HepG2 (cell line): ENCODE results near the gene NOL4L. TPM values are rescaled to one million over a fixed set of nuclear protein-coding genes. Genes with fewer than 3 reads are reported as not detected.

ENCODE experiments used
- EZH2 ChIP-seq: conservative IDR thresholded peaks from 2 replicates; pipeline ENCODE4 v1.6.1; 2012; ENCODE audit warnings: mild to moderate bottlenecking, low read depth, low read length, moderate library complexity
- GTF2F1 ChIP-seq: fragments of 150-350 bp; IDR thresholded peaks from 2 replicates; pipeline ENCODE4 v1.6.1; 2014; ENCODE audit warnings: low read length
- HCFC1 ChIP-seq: fragments of 150-350 bp; IDR thresholded peaks from 2 replicates; pipeline ENCODE4 v1.6.1; 2014; ENCODE audit warnings: low read depth, low read length
- IKZF4 ChIP-seq: sonication (generic); formaldehyde crosslinking; IDR thresholded peaks from 2 replicates; pipeline ENCODE4 v1.5.1; 2020; ENCODE audit warnings: borderline replicate concordance, mild to moderate bottlenecking, low read depth, missing genetic modification reagents; ENCODE audit errors: not compliant biosample characterization
- KAT2B ChIP-seq: fragments of 150-350 bp; IDR thresholded peaks from 2 replicates; pipeline ENCODE4 v1.6.1; 2014; ENCODE audit warnings: low read depth, low read length, borderline replicate concordance
- KMT2B ChIP-seq: IDR thresholded peaks from 2 replicates; pipeline ENCODE4 v1.6.1; 2016; ENCODE audit warnings: missing genetic modification reagents, missing compliant biosample characterization
- MED8 ChIP-seq: sonication (generic); formaldehyde crosslinking; IDR thresholded peaks from 2 replicates; pipeline ENCODE4 v1.8.1; 2023; ENCODE audit warnings: mild to moderate bottlenecking, missing genetic modification reagents; ENCODE audit not compliant: insufficient replicate concordance
- NFYB ChIP-seq: sonication (generic); formaldehyde crosslinking; IDR thresholded peaks from 2 replicates; pipeline ENCODE4 v1.4.0; 2020; ENCODE audit warnings: missing genetic modification reagents
- NPAS2 ChIP-seq: sonication (generic); formaldehyde crosslinking; IDR thresholded peaks from 2 replicates; pipeline ENCODE4 v1.8.0; 2022; ENCODE audit warnings: mild to moderate bottlenecking, missing genetic modification reagents, borderline replicate concordance
- PHF20 ChIP-seq: sonication (generic); formaldehyde crosslinking; IDR thresholded peaks from 2 replicates; pipeline ENCODE4 v1.5.0; 2020; ENCODE audit warnings: mild to moderate bottlenecking, missing genetic modification reagents
- RBM22 ChIP-seq: fragments of 200-400 bp; formaldehyde crosslinking; optimal IDR thresholded peaks from 2 replicates; pipeline ENCODE3; 2017; ENCODE audit warnings: mild to moderate bottlenecking, low read length, moderate library complexity
- REL ChIP-seq: sonication (generic); formaldehyde crosslinking; conservative IDR thresholded peaks from 2 replicates; pipeline ENCODE4 v1.8.0; 2022; ENCODE audit warnings: mild to moderate bottlenecking, missing genetic modification reagents, moderate library complexity
- RFXANK ChIP-seq: IDR thresholded peaks from 2 replicates; pipeline ENCODE4 v1.6.1; 2016
- SMC3 ChIP-seq: IDR thresholded peaks from 2 replicates; pipeline ENCODE4 v1.6.1; 2011; ENCODE audit warnings: low read length, improper control_type of control experiment
- ZFP36L2 ChIP-seq: sonication (generic); formaldehyde crosslinking; IDR thresholded peaks from 2 replicates; pipeline ENCODE4 v1.4.0; 2020; ENCODE audit warnings: missing genetic modification reagents
- ZNF251 ChIP-seq: sonication (generic); formaldehyde crosslinking; IDR thresholded peaks from 2 replicates; pipeline ENCODE4 v1.9.0; 2021; ENCODE audit warnings: mild to moderate bottlenecking, missing genetic modification reagents
- ZNF343 ChIP-seq: sonication (generic); formaldehyde crosslinking; IDR thresholded peaks from 2 replicates; pipeline ENCODE4 v1.4.0; 2020; ENCODE audit warnings: mild to moderate bottlenecking, missing genetic modification reagents
- ZNF451 ChIP-seq: sonication (generic); formaldehyde crosslinking; IDR thresholded peaks from 2 replicates; pipeline ENCODE4 v1.5.0; 2020; ENCODE audit warnings: mild to moderate bottlenecking, missing genetic modification reagents
- ZNF460 ChIP-seq: sonication (generic); formaldehyde crosslinking; IDR thresholded peaks from 2 replicates; pipeline ENCODE4 v1.5.1; 2020; ENCODE audit warnings: missing genetic modification reagents, mild to moderate bottlenecking, borderline replicate concordance
- ZNF543 ChIP-seq: sonication (generic); formaldehyde crosslinking; IDR thresholded peaks from 2 replicates; pipeline ENCODE4 v1.4.0; 2020; ENCODE audit warnings: mild to moderate bottlenecking, missing genetic modification reagents
- ZNF720 ChIP-seq: sonication (generic); formaldehyde crosslinking; IDR thresholded peaks from 2 replicates; pipeline ENCODE4 v1.4.0; 2020; ENCODE audit warnings: missing genetic modification reagents
- ZNF75D ChIP-seq: sonication (generic); formaldehyde crosslinking; IDR thresholded peaks from 2 replicates; pipeline ENCODE4 v1.8.1; 2023; ENCODE audit warnings: missing genetic modification reagents, mild to moderate bottlenecking, borderline replicate concordance
- polyA plus RNA-seq, 8 experiments: library from polyadenylated mRNA; depleted of rRNA in 3 of 8; stranded (reverse) in 7 of 8; unstranded in 1 of 8; fragments of >200 nt; fragmentation: Illumina TruSeq in 4 of 8; extraction: Trizol in 4 of 8; gene quantifications; 2 replicates each; pipeline versions ENCODE4 v1.2.1 to v1.2.3, GENCODE V29; 2011 to 2016; ENCODE audit warnings: low read depth in 4 of 8, missing spikeins in 1 of 8, mixed read lengths in 1 of 8; ENCODE audit not compliant: insufficient read depth in 1 of 8
- total RNA-seq, 5 experiments: library from RNA; depleted of rRNA; stranded (reverse); fragments of >200 nt; fragmentation: Illumina TruSeq; extraction: Trizol; gene quantifications; 2 replicates each; pipeline ENCODE4 v1.2.3, GENCODE V29; 2016; ENCODE audit warnings: low read depth in 1 of 5
- TF ChIP-seq, protein P1 (sequence below): sonication (generic); formaldehyde crosslinking; conservative IDR thresholded peaks from 2 replicates; pipeline ENCODE4 v1.8.0; 2022; ENCODE audit warnings: low read depth, missing genetic modification reagents
- TF ChIP-seq, protein P2 (sequence below): IDR thresholded peaks from 2 replicates; pipeline ENCODE4 v1.6.1; 2016; ENCODE audit warnings: low read depth, missing genetic modification reagents, missing compliant biosample characterization

NOL4L gene
- total and polyA plus RNA-seq, 2 of the 13 experiments (the other 11 are each of a cell fraction or from before 2014, with no cell fraction given) = 16.6 to 35.4 TPM

DNA sequence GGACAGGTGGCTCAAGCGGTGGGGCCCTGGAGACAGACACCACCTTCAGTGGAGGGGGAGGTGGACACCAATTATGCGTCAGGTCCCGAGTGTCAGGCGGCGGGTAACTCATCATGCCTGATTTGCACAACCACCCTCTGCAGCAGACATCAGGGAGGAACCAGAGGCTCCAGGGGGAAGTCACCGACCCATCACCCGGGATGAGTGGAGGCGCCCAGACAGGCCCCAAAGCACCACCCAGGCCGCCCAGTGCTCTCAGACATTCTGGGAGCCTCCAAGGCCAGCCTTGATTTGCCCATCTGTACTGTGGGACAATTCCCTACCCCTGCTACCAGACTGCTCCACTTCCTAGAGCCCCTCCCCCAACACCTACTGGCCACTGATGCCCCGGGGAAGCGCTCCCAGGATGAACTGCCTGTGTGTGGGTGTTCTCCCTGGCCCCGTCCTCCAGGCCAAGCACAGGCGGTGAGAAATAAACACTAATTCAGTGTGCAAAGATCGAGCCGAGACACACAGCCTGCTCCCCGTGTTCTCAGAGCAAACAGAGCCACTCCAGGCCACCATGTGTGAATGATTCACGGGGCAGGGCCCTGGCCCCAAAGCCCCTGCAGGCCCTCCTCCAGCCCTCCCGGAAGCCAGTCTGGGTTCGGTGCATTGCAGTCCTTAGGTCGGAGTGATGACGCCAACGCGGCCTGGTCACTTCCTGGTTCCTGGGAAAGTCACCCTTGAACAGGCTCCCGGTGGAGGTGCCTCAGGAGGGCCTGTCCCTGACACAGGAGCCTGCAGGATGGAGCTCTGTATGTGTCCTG, 119.8 kb downstream of the NOL4L start (continued):
- TF ChIP-seq RFXANK (CRISPR knock-in tag) (no peak), ZNF251 (CRISPR knock-in tag) (0 out of 2 replicates have a peak, but pooled peaks have one; percentile 69), IKZF4 (peak; percentile 27), RBM22 (peak; percentile 96), ZNF451 (peak; percentile 83), HCFC1 (peak; percentile 19; the same call in 1 of the 2 replicates), MED8 (CRISPR knock-in tag) (no peak), NPAS2 (no peak), ZNF543 (peak; percentile 96), KAT2B (no peak), ZNF343 (CRISPR knock-in tag) (peak; percentile 65; the same call in 1 of the 2 replicates), REL (CRISPR knock-in tag) (no peak), GTF2F1 (no peak), ZNF460 (CRISPR knock-in tag) (peak; percentile 36; the same call in 1 of the 2 replicates), EZH2 (no peak), ZFP36L2 (CRISPR knock-in tag) (no peak), PHF20 (CRISPR knock-in tag) (peak; percentile 91), SMC3 (no peak), ZNF75D (CRISPR knock-in tag) (no peak), ZNF720 (CRISPR knock-in tag) (0 out of 2 replicates have a peak, but pooled peaks have one; percentile 13), NFYB (no peak; the same call in 1 of the 2 replicates), KMT2B (CRISPR knock-in tag) (peak; percentile 61; the same call in 1 of the 2 replicates)
- TF ChIP-seq, protein P1, sequence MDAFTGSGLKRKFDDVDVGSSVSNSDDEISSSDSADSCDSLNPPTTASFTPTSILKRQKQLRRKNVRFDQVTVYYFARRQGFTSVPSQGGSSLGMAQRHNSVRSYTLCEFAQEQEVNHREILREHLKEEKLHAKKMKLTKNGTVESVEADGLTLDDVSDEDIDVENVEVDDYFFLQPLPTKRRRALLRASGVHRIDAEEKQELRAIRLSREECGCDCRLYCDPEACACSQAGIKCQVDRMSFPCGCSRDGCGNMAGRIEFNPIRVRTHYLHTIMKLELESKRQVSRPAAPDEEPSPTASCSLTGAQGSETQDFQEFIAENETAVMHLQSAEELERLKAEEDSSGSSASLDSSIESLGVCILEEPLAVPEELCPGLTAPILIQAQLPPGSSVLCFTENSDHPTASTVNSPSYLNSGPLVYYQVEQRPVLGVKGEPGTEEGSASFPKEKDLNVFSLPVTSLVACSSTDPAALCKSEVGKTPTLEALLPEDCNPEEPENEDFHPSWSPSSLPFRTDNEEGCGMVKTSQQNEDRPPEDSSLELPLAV (CRISPR knock-in tag) = no peak
- TF ChIP-seq, protein P2, sequence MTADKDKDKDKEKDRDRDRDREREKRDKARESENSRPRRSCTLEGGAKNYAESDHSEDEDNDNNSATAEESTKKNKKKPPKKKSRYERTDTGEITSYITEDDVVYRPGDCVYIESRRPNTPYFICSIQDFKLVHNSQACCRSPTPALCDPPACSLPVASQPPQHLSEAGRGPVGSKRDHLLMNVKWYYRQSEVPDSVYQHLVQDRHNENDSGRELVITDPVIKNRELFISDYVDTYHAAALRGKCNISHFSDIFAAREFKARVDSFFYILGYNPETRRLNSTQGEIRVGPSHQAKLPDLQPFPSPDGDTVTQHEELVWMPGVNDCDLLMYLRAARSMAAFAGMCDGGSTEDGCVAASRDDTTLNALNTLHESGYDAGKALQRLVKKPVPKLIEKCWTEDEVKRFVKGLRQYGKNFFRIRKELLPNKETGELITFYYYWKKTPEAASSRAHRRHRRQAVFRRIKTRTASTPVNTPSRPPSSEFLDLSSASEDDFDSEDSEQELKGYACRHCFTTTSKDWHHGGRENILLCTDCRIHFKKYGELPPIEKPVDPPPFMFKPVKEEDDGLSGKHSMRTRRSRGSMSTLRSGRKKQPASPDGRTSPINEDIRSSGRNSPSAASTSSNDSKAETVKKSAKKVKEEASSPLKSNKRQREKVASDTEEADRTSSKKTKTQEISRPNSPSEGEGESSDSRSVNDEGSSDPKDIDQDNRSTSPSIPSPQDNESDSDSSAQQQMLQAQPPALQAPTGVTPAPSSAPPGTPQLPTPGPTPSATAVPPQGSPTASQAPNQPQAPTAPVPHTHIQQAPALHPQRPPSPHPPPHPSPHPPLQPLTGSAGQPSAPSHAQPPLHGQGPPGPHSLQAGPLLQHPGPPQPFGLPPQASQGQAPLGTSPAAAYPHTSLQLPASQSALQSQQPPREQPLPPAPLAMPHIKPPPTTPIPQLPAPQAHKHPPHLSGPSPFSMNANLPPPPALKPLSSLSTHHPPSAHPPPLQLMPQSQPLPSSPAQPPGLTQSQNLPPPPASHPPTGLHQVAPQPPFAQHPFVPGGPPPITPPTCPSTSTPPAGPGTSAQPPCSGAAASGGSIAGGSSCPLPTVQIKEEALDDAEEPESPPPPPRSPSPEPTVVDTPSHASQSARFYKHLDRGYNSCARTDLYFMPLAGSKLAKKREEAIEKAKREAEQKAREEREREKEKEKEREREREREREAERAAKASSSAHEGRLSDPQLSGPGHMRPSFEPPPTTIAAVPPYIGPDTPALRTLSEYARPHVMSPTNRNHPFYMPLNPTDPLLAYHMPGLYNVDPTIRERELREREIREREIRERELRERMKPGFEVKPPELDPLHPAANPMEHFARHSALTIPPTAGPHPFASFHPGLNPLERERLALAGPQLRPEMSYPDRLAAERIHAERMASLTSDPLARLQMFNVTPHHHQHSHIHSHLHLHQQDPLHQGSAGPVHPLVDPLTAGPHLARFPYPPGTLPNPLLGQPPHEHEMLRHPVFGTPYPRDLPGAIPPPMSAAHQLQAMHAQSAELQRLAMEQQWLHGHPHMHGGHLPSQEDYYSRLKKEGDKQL (CRISPR knock-in tag) = no peak; the same call in 1 of the 2 replicates
